ENCODE results near the gene TMEM53. TPM values are rescaled to one million over a fixed set of nuclear protein-coding genes. Genes with fewer than 3 reads are reported as not detected.

The TMEM53 gene
- total RNA-seq, 1 donor from 2014 or later, result 11.5 TPM

DNA sequence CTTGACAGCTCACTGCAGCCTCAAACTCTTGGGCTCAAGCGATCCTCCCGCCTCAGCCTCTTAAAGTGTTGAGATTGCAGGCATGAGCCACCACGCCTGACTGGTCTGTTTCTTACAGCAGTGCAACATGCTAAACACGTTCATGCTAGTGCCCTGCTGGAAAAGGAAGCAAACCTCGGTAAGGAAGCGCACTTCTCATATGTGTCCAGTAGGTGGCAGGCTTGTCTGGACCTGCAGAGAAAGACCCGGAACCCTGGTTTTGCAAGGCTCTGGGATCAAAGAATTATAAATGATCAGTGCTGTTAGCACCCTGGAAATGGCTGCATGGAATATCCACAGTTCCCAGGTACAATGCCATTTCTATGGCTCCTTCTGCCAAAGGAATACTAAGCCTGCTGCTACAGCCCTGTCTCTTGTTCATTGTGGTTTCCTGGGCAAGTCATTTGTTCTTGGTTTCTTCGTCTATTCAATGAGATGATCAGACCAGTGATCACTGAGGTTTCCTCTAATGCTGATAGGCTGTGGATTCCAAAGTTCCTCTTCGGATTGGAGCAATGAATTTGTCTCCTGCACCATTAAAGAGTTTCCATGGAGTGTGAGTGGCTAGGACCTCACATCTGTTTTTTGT, 40.8 kb upstream of the TMEM53 start:
- Histone ChIP-seq H3K9me3 (replicated peaks) (no peaks in the 10 kb centered on the region), H3K4me1 (peaks cover 7% of the 10 kb centered on the region), H3K27me3 (ENCODE audit: low read depth) (peaks cover 18% of the 10 kb centered on the region), H3K36me3 (no peaks in the 10 kb centered on the region), H3K27ac (replicated peaks) (no peak overlapping the region), H3K4me3 (no peak overlapping the region)
- TF ChIP-seq, protein P1, sequence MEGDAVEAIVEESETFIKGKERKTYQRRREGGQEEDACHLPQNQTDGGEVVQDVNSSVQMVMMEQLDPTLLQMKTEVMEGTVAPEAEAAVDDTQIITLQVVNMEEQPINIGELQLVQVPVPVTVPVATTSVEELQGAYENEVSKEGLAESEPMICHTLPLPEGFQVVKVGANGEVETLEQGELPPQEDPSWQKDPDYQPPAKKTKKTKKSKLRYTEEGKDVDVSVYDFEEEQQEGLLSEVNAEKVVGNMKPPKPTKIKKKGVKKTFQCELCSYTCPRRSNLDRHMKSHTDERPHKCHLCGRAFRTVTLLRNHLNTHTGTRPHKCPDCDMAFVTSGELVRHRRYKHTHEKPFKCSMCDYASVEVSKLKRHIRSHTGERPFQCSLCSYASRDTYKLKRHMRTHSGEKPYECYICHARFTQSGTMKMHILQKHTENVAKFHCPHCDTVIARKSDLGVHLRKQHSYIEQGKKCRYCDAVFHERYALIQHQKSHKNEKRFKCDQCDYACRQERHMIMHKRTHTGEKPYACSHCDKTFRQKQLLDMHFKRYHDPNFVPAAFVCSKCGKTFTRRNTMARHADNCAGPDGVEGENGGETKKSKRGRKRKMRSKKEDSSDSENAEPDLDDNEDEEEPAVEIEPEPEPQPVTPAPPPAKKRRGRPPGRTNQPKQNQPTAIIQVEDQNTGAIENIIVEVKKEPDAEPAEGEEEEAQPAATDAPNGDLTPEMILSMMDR (IDR thresholded peaks at IDR 0.05; ENCODE audit: borderline replicate concordance), result peak; percentile 93
- peak; percentile 29 for DNase-seq
- intact Hi-C loops (cut with micrococcal nuclease), result no loop called here

DNA sequence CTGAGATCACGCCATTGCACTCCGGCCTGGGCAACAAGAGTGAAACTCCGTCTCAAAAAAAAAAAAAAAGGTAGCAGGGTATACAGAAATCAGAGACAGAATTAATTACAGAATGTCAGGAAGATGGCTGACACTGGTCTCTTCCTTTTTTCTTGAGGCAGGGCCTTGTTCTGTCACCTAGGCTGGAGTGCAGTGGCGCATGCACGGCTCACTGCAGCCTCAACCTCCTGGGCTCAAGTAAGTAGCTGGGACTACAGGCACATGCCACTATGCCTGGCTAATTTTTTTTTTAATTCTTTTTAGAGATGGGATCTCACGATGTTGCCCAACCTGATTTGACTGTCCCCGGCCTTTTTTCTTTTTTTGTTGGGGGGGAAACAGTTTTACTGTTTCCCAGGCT, 40.3 kb upstream of the TMEM53 start:
- Histone ChIP-seq H3K27ac (replicated peaks) (no peak overlapping the region), H3K9me3 (replicated peaks) (no peaks in the 10 kb centered on the region), H3K4me3 (no peak overlapping the region), H3K27me3 (ENCODE audit: low read depth) (peaks cover 18% of the 10 kb centered on the region), H3K36me3 (no peaks in the 10 kb centered on the region), H3K4me1 (peaks cover 7% of the 10 kb centered on the region)
- intact Hi-C loops (cut with micrococcal nuclease), result no loop called here
- TF ChIP-seq, protein P1 (IDR thresholded peaks at IDR 0.05; ENCODE audit: borderline replicate concordance), result no peak
- DNase-seq, result no peak

DNA sequence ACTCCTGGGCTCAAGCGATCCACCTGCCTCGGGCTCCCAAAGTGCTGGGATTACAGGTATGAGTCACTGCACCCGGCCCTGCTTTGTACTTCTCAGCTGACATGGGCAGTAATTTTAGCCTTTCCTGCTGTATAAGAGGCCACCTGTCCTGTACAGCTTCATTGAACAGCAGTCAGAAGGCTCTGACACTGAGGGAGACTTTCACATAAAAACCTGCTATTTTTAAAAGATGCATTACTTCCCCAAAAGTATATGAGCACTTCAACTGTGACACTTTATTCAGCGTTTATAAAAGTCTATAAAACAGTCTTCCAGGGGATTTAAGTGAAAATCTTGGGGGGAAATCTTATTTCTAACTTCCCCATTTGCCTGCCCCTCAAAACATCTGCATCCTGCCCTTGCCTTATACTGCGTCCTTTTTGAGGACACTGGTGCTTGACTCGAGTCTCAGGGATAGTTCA, 39.1 kb upstream of the TMEM53 start:
- H3K27ac ChIP-seq (replicated peaks), result no peak overlapping the region
- no peak for DNase-seq
- TF ChIP-seq, protein P1 (IDR thresholded peaks at IDR 0.05; ENCODE audit: borderline replicate concordance), result no peak
- H3K4me3 ChIP-seq, result no peak overlapping the region
- peaks cover 18% of the 10 kb centered on the region for H3K27me3 ChIP-seq (ENCODE audit: low read depth)
- no peaks in the 10 kb centered on the region for H3K36me3 ChIP-seq
- intact Hi-C loops (cut with micrococcal nuclease), result no loop called here
- H3K9me3 ChIP-seq (replicated peaks), result no peaks in the 10 kb centered on the region
- peaks cover 7% of the 10 kb centered on the region for H3K4me1 ChIP-seq

DNA sequence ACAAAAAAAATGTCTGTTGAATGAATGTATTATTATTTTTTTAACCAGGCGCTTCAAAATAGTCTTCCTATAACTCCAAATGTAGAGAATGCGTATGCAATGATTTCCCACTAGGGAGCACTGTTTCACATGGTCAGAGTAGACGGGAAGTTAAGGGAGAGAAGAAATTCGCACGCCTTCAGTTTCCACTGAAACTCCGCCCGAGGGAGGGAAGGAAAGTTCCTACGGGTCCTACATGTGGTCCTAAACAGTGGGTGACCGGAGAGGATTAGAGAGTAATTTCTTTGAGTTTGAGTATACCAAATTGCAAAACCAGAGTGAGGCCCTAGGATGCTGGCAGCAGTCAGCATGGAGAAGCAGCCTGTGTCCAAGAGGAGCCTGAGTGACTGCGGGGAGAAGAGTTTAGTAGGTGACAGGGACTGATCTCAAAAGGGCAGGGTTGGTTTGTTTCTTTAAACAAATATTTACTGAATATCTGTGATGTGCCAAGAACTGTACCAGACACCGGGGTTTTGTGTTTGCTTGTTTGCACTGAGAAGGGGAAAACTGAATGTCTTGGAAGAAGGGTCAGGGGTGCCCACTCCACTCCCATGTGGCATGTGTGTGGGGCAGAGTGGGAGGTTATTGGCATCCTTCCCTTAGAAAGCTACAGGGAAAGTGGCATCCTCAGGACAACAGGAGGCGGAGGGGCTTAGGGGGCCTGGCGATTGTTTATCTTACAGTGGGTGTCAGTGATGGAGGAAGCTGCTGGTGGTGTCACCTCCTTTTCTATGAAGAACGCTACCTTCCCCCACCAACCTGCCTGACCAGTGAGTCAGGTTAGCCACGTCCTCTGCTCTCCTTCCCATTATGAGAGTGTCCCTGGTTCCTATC, 33.9 kb upstream of the TMEM53 start:
- no peaks in the 10 kb centered on the region for H3K9me3 ChIP-seq (replicated peaks)
- no peak overlapping the region for H3K4me3 ChIP-seq
- peaks cover 18% of the 10 kb centered on the region for H3K27me3 ChIP-seq (ENCODE audit: low read depth)
- DNase-seq, result no peak
- no peaks in the 10 kb centered on the region for H3K4me1 ChIP-seq
- no peaks in the 10 kb centered on the region for H3K36me3 ChIP-seq
- intact Hi-C loops (cut with micrococcal nuclease), result no loop called here
- no peak overlapping the region for H3K27ac ChIP-seq (replicated peaks)
- TF ChIP-seq, protein P1 (IDR thresholded peaks at IDR 0.05; ENCODE audit: borderline replicate concordance), result peak; percentile 74

- Histone ChIP-seq H3K4me3 (no peak overlapping the region), H3K9me3 (replicated peaks) (no peaks in the 10 kb centered on the region), H3K36me3 (no peaks in the 10 kb centered on the region), H3K27me3 (ENCODE audit: low read depth) (peaks cover 18% of the 10 kb centered on the region), H3K4me1 (no peaks in the 10 kb centered on the region), H3K27ac (replicated peaks) (no peak overlapping the region)
- intact Hi-C loops (cut with micrococcal nuclease), result no loop called here
- no peak for DNase-seq
- TF ChIP-seq, protein P1 (IDR thresholded peaks at IDR 0.05; ENCODE audit: borderline replicate concordance), result no peak
Observed at GRCh38 chr1:44707112-44707881, 33.0 kb upstream of the TMEM53 start.

All from left ventricle myocardium inferior (tissue), 1 donor.